Measurements from ENCODE around the gene RACGAP1. TPM values are rescaled to one million over a fixed set of nuclear protein-coding genes. Genes with fewer than 3 reads are reported as not detected.

RACGAP1 gene
- total RNA-seq, 2 donors from 2014 or later, result 2.6 to 3.3 TPM

DNA sequence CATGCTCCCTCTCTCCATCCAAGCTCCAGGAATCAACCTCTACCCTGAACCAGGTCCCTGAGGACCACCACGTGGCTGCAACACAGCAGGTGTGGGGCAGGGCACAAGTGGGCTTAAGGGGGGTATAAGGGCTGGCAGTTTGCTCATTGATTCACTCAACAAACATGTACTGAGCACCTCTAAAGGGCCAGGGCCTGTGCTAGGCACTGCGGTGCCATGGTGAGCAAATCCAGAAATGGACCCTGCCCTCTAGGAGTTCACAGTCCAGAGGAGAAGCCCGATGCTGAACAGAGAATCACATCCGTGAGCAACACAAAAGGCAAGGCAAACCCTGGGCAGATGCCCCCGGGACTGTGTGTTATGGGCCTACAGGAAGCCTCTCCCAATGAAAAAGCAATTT, 81.2 kb downstream of the RACGAP1 start:
- H3K27ac ChIP-seq, result no peak overlapping the region
- TF ChIP-seq, protein P1, sequence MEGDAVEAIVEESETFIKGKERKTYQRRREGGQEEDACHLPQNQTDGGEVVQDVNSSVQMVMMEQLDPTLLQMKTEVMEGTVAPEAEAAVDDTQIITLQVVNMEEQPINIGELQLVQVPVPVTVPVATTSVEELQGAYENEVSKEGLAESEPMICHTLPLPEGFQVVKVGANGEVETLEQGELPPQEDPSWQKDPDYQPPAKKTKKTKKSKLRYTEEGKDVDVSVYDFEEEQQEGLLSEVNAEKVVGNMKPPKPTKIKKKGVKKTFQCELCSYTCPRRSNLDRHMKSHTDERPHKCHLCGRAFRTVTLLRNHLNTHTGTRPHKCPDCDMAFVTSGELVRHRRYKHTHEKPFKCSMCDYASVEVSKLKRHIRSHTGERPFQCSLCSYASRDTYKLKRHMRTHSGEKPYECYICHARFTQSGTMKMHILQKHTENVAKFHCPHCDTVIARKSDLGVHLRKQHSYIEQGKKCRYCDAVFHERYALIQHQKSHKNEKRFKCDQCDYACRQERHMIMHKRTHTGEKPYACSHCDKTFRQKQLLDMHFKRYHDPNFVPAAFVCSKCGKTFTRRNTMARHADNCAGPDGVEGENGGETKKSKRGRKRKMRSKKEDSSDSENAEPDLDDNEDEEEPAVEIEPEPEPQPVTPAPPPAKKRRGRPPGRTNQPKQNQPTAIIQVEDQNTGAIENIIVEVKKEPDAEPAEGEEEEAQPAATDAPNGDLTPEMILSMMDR (IDR thresholded peaks at IDR 0.05), result no peak
- no peak for DNase-seq (ENCODE audit: low spot score)
- no peaks in the 10 kb centered on the region for H3K27me3 ChIP-seq
- no peaks in the 10 kb centered on the region for H3K9me3 ChIP-seq
- H3K4me3 ChIP-seq, result no peak overlapping the region
- no peaks in the 10 kb centered on the region for H3K36me3 ChIP-seq
- H3K4me1 ChIP-seq, result peaks cover 0 to 9% of the 10 kb centered on the region in 2 donors

DNA sequence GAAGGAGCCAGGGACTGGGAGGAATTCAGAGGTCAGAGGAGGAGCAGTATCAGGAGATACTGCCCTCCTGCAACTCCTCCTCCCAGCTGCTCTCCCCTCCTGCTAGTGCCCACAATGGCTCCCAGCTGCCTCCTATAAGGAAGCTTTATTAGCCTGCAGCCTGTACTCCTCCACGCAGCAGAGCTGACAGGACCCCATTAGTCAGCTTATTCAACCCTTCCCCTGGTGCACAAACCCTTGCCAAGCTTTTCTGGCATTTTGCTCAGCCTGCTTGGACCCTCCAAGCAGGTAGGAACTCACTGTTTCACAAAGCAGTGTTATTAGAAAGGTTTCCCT, 81.7 kb downstream of the RACGAP1 start:
- Histone ChIP-seq H3K27ac (no peak overlapping the region), H3K4me3 (no peak overlapping the region), H3K4me1 (peaks cover 0 to 9% of the 10 kb centered on the region in 2 donors), H3K36me3 (no peaks in the 10 kb centered on the region), H3K9me3 (no peaks in the 10 kb centered on the region), H3K27me3 (no peaks in the 10 kb centered on the region)
- no peak for DNase-seq (ENCODE audit: low spot score)
- TF ChIP-seq, protein P1 (IDR thresholded peaks at IDR 0.05), result no peak

DNA sequence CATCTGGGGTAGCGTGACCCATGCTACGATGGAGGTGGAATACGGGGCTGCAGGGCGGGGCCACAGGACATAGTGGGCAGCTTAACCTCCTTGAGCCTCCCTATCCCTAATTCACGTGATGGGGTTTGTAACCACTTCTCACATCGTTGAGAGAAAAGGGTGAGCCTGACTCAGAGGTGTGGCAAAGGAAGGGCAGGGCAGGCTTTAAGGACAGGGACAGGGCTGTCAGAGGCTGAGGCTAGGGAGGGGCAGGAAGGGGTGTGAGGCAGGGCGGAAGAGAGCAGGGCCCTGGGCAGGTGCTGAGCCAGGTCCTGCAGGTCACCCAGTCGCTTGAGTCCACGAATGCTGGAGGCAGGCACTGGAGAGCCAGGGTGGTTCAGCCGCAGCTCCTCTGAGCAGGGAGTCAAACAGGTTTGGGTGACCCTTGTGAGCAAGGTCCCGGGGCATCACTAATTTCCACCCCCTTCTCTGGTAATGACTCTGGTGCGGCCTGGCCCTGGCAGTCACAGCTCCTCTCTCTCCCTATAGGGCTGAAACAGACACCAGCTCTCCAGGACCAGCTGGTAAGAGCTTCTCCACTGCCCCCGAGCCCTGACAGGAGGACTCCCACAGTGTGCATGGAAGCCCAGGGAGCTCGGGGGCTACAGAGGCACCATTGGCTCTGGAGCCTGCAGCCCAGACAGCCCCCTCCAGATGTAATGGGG, 82.2 kb downstream of the RACGAP1 start:
- no peak overlapping the region for H3K4me3 ChIP-seq
- no peaks in the 10 kb centered on the region for H3K27me3 ChIP-seq
- no peaks in the 10 kb centered on the region for H3K9me3 ChIP-seq
- no peak overlapping the region for H3K27ac ChIP-seq
- TF ChIP-seq, protein P1 (IDR thresholded peaks at IDR 0.05), result no peak
- H3K4me1 ChIP-seq, result peaks cover 0 to 9% of the 10 kb centered on the region in 2 donors
- DNase-seq (ENCODE audit: low spot score), result no peak
- no peaks in the 10 kb centered on the region for H3K36me3 ChIP-seq

DNA sequence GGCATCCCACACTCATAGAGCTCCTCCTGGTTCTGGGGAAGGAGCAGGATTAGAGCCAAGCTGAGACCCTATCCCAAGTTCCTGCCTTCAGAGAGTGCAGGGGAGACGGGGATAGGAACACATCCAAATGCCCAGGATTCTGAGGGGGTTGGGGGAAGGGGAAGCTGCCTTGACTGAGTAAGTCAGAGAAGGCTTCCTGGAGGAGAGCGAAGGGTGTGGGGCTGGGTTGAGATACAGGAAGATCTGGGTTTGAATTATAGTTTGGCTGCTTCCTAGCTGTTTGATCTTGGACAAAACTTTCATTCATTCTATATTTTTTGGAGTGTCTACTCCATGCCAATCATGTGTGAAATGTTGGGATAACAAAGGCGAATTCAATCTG, 82.8 kb downstream of the RACGAP1 start:
- Histone ChIP-seq H3K27ac (no peak overlapping the region), H3K27me3 (no peaks in the 10 kb centered on the region), H3K4me3 (no peak overlapping the region), H3K4me1 (peaks cover 0 to 9% of the 10 kb centered on the region in 2 donors), H3K36me3 (no peaks in the 10 kb centered on the region), H3K9me3 (no peaks in the 10 kb centered on the region)
- no peak for DNase-seq (ENCODE audit: low spot score)
- TF ChIP-seq, protein P1 (IDR thresholded peaks at IDR 0.05), result no peak

DNA sequence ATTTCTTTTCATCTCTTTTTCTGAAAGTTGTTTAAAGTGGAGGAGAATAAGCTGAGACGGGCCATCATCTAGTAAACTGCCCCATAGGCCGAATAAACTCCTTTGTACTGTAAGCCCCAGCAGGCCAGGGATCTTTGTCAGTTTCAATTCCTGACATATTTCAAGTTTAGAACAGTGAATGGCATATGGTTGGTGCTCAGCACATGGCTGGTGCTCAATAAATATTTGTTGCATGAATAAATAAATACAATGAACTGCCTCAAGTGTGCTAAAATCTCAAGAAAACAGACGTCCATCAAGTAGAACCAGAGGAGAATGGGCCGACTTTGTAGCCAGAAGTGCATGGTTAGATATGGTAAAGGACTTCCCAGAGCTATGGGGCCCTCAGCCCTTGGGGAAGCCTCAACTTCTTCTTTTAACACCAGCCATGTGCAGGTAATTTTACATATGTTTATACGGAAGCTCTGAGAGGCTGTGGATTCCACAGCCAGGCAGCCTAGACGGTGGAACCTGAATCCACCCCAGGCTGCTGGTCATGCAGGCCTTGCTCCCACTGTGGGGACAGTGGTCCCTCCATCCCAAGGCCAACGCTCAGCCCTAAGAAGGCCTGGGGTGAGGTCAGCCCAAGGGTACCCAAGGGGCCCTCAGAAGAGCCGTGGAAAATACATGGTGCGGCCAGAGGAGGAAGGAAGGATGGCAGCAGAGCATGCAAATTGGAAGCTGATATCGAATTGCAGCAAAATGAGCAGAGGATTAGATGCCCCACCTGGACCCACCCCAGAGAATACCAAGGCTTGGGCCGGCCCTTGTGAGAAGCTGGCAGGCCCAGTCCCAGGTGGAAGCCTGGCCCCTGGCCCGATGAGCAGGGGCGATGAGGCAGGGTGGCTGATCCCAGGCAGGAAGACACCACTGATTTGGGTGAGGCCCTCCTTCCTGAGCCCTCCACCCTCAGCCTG, 83.5 kb downstream of the RACGAP1 start:
- H3K9me3 ChIP-seq, result no peaks in the 10 kb centered on the region
- H3K36me3 ChIP-seq, result no peaks in the 10 kb centered on the region
- no peak overlapping the region for H3K27ac ChIP-seq
- H3K4me1 ChIP-seq, result peaks cover 0 to 9% of the 10 kb centered on the region in 2 donors
- TF ChIP-seq, protein P1 (IDR thresholded peaks at IDR 0.05), result no peak
- no peak for DNase-seq (ENCODE audit: low spot score)
- H3K27me3 ChIP-seq, result no peaks in the 10 kb centered on the region
- H3K4me3 ChIP-seq, result no peak overlapping the region
